ENCODE results near the gene BCL2.
A peak's percentile ranks its signal among the peaks of the same experiment; 100 is the strongest.

BCL2 gene

GRCh38 chr18:63325086-63325686 lies 5.6 kb upstream of the BCL2 start:
- no peak for DNase-seq

- peak; percentile 66 for DNase-seq
Measured at GRCh38 chr18:63322908-63323634, 3.5 kb upstream of the BCL2 start.

- no peak for DNase-seq
Measured at GRCh38 chr18:63322206-63322605, 2.6 kb upstream of the BCL2 start.

GRCh38 chr18:63321291-63321690 lies 1.7 kb upstream of the BCL2 start:
- DNase-seq, result no peak

GRCh38 chr18:63320975-63321265 lies 1.4 kb upstream of the BCL2 start:
- no peak for DNase-seq

- DNase-seq, result peak; percentile 34
Measured at GRCh38 chr18:63320123-63320974, 780 bp upstream of the BCL2 start.

GRCh38 chr18:63318889-63319382 lies 633 bp downstream of the BCL2 start:
- DNase-seq, result no peak

- DNase-seq, result peak; percentile 82
Measured at GRCh38 chr18:63317982-63318888, 1.3 kb downstream of the BCL2 start.

- no peak for DNase-seq
Measured at GRCh38 chr18:63317556-63317946, 2.0 kb downstream of the BCL2 start.

- DNase-seq, result no peak
Measured at GRCh38 chr18:63316612-63317555, 2.7 kb downstream of the BCL2 start.

GRCh38 chr18:63315876-63316275 lies 3.7 kb downstream of the BCL2 start:
- DNase-seq, result no peak

- DNase-seq, result no peak
Measured at GRCh38 chr18:63315131-63315662, 4.4 kb downstream of the BCL2 start.

- no peak for DNase-seq
Measured at GRCh38 chr18:63314062-63314790, 5.3 kb downstream of the BCL2 start.

GRCh38 chr18:63313396-63313917 lies 6.1 kb downstream of the BCL2 start:
- no peak for DNase-seq

- no peak for DNase-seq
Measured at GRCh38 chr18:63312737-63313395, 6.7 kb downstream of the BCL2 start.

- DNase-seq, result no peak
Measured at GRCh38 chr18:63312019-63312409, 7.6 kb downstream of the BCL2 start.

GRCh38 chr18:63311118-63312018 lies 8.2 kb downstream of the BCL2 start:
- DNase-seq, result no peak

GRCh38 chr18:63309422-63309821 lies 10.1 kb downstream of the BCL2 start:
- DNase-seq, result no peak
